Upper lobe of left lung (tissue), 6 donors: ENCODE results near the gene LTBP1. TPM values are rescaled to one million over a fixed set of nuclear protein-coding genes. Genes with fewer than 3 reads are reported as not detected.
"Not testable (repeated sequence)": the region's sequence is repeated elsewhere in the genome, so short reads cannot be mapped to it uniquely, and the experiment has no call there.

ENCODE experiments used
- ATAC-seq, 2 donors: fragments of 200-7000 bp; cut with Tn5 transposase; one replicate each; pipeline ENCODE4 v1.9.1; 2022; ENCODE audit warnings: mild to moderate bottlenecking in 2 of 2, moderate library complexity in 2 of 2; ENCODE audit not compliant: low FRiP score in 2 of 2
- DNase-seq, 2 donors: peaks; one replicate each; pipeline ENCODE4 v3.0.0-alpha.2; 2019 to 2020
- H3K27ac ChIP-seq, 4 donors: fragments of 200-600 bp; sonication (generic); one replicate each; pipeline ENCODE4 v1.5.1; 2016 to 2019
- H3K27me3 ChIP-seq, 4 donors: fragments of 200-600 bp; sonication (generic); one replicate each; pipeline ENCODE4 v1.5.1; 2017 to 2019
- H3K36me3 ChIP-seq, 4 donors: fragments of 200-600 bp; sonication (generic); one replicate each; pipeline ENCODE4 v1.5.1; 2016 to 2019
- H3K4me1 ChIP-seq, 4 donors: fragments of 200-600 bp; sonication (generic); one replicate each; pipeline ENCODE4 v1.5.1; 2018 to 2019
- H3K4me3 ChIP-seq, 4 donors: fragments of 200-600 bp; sonication (generic); one replicate each; pipeline ENCODE4 v1.5.1; 2017 to 2019; ENCODE audit warnings: mild to moderate bottlenecking in 2 of 4, moderate library complexity in 1 of 4
- H3K9me3 ChIP-seq, 4 donors: fragments of 200-600 bp; sonication (generic); one replicate each; pipeline ENCODE4 v1.5.1; 2018 to 2019
- EP300 ChIP-seq, 4 donors: sonication (generic); formaldehyde crosslinking; IDR thresholded peaks; one replicate each; pipeline ENCODE4 v1.5.1; 2017; ENCODE audit warnings: antibody characterized with exemption in 4 of 4, control low read depth in 2 of 4
- POLR2A ChIP-seq, 4 donors: fragments of 450-650 bp; IDR thresholded peaks; one replicate each; pipeline ENCODE4 v1.5.1; 2016 to 2017; ENCODE audit warnings: antibody characterized with exemption in 4 of 4, mild to moderate bottlenecking in 2 of 4
- POLR2AphosphoS5 ChIP-seq, 2 donors: sonication (generic); formaldehyde crosslinking; IDR thresholded peaks; one replicate each; pipeline ENCODE4 v1.5.1; 2017; ENCODE audit warnings: antibody characterized with exemption in 2 of 2
- WGBS, 2 donors: methylation state at CpG; one replicate each; pipeline ENCODE4 v1.1.5; 2017 to 2018; 5-methylcytosine and 5-hydroxymethylcytosine counted together
- total RNA-seq, 6 donors: library from RNA; depleted of rRNA in 4 of 6; stranded (reverse); fragments of >200 nt in 4 of 6; gene quantifications; one replicate each; pipeline versions ENCODE4 v1.1.0 to v1.2.1, GENCODE V29; 2016 to 2021
- TF ChIP-seq, protein P1 (sequence below), 6 experiments: fragments of 450-650 bp in 4 of 6; fragments of 200-600 bp in 2 of 6; sonication (generic) in 2 of 6; IDR thresholded peaks; one replicate each; pipeline ENCODE4 v1.5.1; 2016 to 2019; ENCODE audit warnings: antibody characterized with exemption in 6 of 6
- donor health status: DM: no; HTN: no; CAD: no; lungs with moderate emphysema.
- donor health status: DM: no; HTN: yes; CAD: no; lungs with severe emphysema.

The LTBP1 gene
- total RNA-seq, 6 donors from 2014 or later, result 11.5 to 45.0 (median 27.1) TPM

DNA sequence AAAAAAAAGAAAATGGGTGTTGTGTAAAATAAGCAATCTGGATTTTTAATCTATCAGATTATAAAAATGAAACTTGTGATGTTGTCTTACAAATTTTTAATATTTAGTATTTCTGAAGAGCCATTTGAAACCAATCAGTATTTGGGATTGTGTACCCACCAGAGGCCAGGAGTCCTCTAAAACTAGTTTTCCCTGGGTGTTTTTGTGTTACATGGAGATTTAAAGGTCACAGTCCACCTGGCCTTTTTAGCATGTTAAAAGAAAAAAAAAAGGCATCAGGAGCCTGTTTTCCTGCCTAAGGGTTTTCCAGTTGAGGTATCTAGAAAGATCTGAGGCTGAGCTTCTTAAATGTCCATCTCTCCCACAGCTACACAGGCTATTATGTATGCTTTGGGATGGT is 221.7 kb downstream of the LTBP1 start:
- no peaks in the 10 kb centered on the region for H3K9me3 ChIP-seq
- H3K27ac ChIP-seq, result no peak overlapping the region
- no peaks in the 10 kb centered on the region for H3K36me3 ChIP-seq
- no peaks in the 10 kb centered on the region for H3K4me1 ChIP-seq
- no peak for TF ChIP-seq EP300 (IDR thresholded peaks at IDR 0.05)
- TF ChIP-seq POLR2AphosphoS5 (IDR thresholded peaks at IDR 0.05), result no peak
- TF ChIP-seq POLR2A (IDR thresholded peaks at IDR 0.05), result no peak
- TF ChIP-seq, protein P1, sequence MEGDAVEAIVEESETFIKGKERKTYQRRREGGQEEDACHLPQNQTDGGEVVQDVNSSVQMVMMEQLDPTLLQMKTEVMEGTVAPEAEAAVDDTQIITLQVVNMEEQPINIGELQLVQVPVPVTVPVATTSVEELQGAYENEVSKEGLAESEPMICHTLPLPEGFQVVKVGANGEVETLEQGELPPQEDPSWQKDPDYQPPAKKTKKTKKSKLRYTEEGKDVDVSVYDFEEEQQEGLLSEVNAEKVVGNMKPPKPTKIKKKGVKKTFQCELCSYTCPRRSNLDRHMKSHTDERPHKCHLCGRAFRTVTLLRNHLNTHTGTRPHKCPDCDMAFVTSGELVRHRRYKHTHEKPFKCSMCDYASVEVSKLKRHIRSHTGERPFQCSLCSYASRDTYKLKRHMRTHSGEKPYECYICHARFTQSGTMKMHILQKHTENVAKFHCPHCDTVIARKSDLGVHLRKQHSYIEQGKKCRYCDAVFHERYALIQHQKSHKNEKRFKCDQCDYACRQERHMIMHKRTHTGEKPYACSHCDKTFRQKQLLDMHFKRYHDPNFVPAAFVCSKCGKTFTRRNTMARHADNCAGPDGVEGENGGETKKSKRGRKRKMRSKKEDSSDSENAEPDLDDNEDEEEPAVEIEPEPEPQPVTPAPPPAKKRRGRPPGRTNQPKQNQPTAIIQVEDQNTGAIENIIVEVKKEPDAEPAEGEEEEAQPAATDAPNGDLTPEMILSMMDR (IDR thresholded peaks at IDR 0.05), result no peak
- no peaks in the 10 kb centered on the region for H3K27me3 ChIP-seq
- ATAC-seq (no peak), DNase-seq (no peak)
- no peak overlapping the region for H3K4me3 ChIP-seq

DNA sequence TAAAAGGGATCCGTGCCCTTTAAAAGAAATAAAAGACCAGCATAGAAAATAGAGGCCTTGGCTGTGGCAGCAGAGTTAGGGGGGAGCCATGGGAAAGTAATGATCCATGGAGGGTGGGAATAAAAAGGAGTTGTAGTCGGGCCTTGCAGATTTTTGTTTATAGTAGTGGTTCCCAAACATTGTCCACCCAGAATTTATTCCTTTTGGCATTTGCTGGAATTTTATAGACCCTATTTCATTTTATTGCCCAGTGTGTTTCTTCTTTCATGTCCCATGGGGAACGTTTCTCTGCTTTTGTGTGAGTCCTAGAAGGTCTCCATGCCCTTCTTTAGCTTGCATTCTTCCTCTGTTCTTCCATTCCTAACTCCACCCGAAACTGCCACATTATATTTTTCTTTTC is 222.2 kb downstream of the LTBP1 start:
- Histone ChIP-seq H3K27me3 (no peaks in the 10 kb centered on the region), H3K4me3 (no peak overlapping the region), H3K4me1 (no peaks in the 10 kb centered on the region), H3K9me3 (no peaks in the 10 kb centered on the region), H3K36me3 (no peaks in the 10 kb centered on the region), H3K27ac (no peak overlapping the region)
- no peak for DNase-seq
- no peak for ATAC-seq
- TF ChIP-seq, protein P1 (IDR thresholded peaks at IDR 0.05), result no peak
- no peak for TF ChIP-seq POLR2A (IDR thresholded peaks at IDR 0.05)
- no peak for TF ChIP-seq EP300 (IDR thresholded peaks at IDR 0.05)
- TF ChIP-seq POLR2AphosphoS5 (IDR thresholded peaks at IDR 0.05), result no peak
- 53 to 77% methylated on average over 4 of the region's 4 CpGs for WGBS, 2 donors

GRCh38 chr2:33170251-33170650 is 223.5 kb downstream of the LTBP1 start:
- peak in 1 of 2 donors; percentile 62 for DNase-seq
- not testable (repeated sequence) for H3K36me3 ChIP-seq
- WGBS, 2 donors, result 92 to 97% methylated on average over 14 to 15 of the region's 16 CpGs

GRCh38 chr2:33177627-33178026 is 230.9 kb downstream of the LTBP1 start:
- DNase-seq (no peak), ATAC-seq (no peak)
- 0 to 92% methylated on average over 1 of the region's 1 CpG for WGBS, 2 donors
- H3K9me3 ChIP-seq, result no peaks in the 10 kb centered on the region
- H3K27me3 ChIP-seq, result no peaks in the 10 kb centered on the region
- no peaks in the 10 kb centered on the region for H3K4me1 ChIP-seq
- H3K4me3 ChIP-seq, result no peak overlapping the region
- H3K27ac ChIP-seq, result no peak overlapping the region
- H3K36me3 ChIP-seq, result no peaks in the 10 kb centered on the region
- TF ChIP-seq, protein P1 (IDR thresholded peaks at IDR 0.05), result no peak
- no peak for TF ChIP-seq POLR2A (IDR thresholded peaks at IDR 0.05)
- no peak for TF ChIP-seq EP300 (IDR thresholded peaks at IDR 0.05)
- TF ChIP-seq POLR2AphosphoS5 (IDR thresholded peaks at IDR 0.05), result no peak

More at GRCh38 chr2:33170251-33170650, 223.5 kb downstream of the LTBP1 start:
- H3K27me3 ChIP-seq, H3K4me3 ChIP-seq, ATAC-seq, H3K4me1 ChIP-seq, H3K9me3 ChIP-seq, H3K27ac ChIP-seq: not testable (repeated sequence)

GRCh38 chr2:33178209-33178608 is 231.5 kb downstream of the LTBP1 start:
- TF ChIP-seq POLR2A (IDR thresholded peaks at IDR 0.05) (no peak), POLR2AphosphoS5 (IDR thresholded peaks at IDR 0.05) (no peak), EP300 (IDR thresholded peaks at IDR 0.05) (no peak)
- TF ChIP-seq, protein P1 (IDR thresholded peaks at IDR 0.05), result no peak
- ATAC-seq (no peak), DNase-seq (no peak)
- 70 to 79% methylated on average over 5 of the region's 5 CpGs for WGBS, 2 donors
- Histone ChIP-seq H3K36me3 (no peaks in the 10 kb centered on the region), H3K9me3 (no peaks in the 10 kb centered on the region), H3K27me3 (no peaks in the 10 kb centered on the region), H3K4me3 (no peak overlapping the region), H3K4me1 (no peaks in the 10 kb centered on the region), H3K27ac (no peak overlapping the region)
